GM12874 (cell line): ENCODE measurements around the gene LPCAT3.

Source experiments
- TF ChIP-seq, protein P1 (sequence below): IDR thresholded peaks from 2 replicates; pipeline ENCODE4 v1.5.1; 2011; ENCODE audit warnings: low read depth, mild to moderate bottlenecking, control low read depth, low read length, moderate library complexity; ENCODE audit not compliant: insufficient read depth

Gene LPCAT3

DNA sequence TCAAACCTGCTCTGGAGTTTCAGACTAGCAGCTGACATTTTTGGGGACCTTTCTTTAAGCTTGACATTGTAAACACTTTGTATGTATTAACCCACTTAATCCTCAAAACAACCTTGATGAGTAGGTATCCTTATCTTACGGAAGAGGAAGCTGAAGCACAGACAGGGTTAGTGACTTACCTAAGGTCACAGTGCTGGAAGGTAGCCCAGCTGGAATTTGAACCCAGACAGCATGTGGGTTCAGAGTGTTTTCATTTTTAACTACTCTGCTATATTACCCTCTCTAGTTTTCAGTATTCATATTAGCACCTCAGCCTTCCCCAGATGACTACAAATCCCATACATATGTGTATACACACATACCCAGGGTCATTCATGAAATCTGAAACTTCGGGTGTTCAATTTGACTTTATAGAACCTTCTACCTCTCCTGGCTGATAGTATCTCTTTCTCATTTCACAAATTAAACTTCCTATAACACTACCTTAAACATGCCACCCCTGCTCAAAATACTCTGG lies 13.9 kb downstream of the LPCAT3 start:
- TF ChIP-seq, protein P1, sequence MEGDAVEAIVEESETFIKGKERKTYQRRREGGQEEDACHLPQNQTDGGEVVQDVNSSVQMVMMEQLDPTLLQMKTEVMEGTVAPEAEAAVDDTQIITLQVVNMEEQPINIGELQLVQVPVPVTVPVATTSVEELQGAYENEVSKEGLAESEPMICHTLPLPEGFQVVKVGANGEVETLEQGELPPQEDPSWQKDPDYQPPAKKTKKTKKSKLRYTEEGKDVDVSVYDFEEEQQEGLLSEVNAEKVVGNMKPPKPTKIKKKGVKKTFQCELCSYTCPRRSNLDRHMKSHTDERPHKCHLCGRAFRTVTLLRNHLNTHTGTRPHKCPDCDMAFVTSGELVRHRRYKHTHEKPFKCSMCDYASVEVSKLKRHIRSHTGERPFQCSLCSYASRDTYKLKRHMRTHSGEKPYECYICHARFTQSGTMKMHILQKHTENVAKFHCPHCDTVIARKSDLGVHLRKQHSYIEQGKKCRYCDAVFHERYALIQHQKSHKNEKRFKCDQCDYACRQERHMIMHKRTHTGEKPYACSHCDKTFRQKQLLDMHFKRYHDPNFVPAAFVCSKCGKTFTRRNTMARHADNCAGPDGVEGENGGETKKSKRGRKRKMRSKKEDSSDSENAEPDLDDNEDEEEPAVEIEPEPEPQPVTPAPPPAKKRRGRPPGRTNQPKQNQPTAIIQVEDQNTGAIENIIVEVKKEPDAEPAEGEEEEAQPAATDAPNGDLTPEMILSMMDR, result no peak

DNA sequence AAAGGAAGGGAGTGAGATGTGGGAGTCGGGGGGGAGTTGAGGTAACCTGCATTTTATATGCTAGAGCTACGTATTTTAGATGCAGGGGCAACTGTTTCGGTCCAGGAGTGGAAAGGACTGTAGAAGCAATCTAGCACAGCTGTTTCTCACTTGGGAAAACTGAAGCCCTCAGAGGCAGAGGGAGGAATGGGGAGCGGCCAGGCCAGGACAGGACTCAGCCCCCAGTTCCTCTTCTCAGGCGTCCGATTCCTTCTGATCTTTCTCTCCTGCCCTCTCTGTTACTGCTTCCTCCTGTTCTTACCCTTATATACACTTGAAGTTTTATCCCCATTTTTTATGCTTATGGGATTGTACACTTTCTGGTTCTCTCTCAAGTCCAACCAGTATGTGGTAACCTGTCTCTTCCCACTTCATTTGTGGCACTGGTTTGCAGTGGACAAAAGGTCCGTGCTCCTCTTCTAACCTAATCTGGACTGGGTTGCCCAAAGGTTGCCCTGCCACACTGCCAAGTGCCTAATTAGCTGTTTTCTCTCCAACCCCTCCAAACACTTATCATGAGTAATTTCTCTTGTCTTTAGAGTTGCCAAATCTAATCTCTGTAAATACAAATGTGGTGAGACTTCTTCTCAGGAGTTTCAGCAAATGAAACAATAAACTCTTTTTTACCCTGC lies 16.2 kb downstream of the LPCAT3 start:
- TF ChIP-seq, protein P1, result no peak

DNA sequence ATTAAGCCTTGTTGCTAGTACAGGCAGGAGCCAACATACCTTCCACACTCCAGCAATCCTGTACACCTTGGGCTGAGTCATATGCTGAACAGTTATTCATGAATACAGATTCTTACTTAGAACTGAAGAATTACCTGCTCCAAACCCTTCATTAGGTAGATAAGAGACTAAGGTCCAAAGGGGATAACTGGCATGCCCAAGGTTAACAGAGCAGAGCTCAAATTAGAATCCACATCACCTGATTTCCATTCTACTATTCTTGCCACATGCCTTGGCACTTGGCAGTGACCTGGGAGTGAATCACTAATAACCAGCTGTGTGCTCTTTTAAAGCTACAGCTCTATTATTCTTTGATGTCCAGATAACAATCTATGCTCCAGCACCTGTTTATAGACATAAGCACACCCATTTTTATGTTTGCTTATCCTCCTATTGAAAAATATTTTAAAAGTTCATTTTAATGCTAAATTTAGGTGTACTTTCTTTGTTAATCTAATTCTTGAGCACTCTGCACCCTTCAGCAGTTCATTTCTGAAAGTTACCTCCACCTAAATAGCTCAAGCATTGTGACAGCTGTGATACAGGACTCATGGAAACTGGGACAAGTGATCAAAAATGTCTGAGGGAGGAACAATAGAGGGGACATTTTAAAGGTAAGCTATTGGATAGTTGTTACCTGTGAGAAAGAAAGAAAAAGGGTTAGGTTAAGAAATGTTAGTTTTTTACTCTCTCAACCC lies 19.4 kb downstream of the LPCAT3 start:
- TF ChIP-seq, protein P1, result no peak

DNA sequence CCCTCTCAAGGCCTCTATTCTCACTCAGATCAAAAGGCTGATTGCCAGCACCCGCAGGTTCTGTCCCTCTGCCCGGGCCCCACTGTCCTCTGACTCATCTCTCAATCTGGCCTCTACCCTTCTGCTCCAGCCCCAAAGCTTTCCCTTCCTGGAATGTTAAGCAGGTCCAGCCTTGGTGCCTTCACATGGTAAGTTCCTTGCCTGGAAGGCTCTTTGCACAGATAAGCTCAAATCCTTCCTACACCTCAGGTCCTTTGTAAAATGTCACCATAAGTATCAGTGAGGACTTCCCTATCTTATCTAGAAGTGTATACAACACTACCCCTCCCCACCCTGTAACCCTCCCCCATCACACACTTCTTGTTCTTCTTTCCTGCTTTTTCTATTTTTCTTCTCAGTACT lies 22.2 kb downstream of the LPCAT3 start:
- TF ChIP-seq, protein P1, result no peak

DNA sequence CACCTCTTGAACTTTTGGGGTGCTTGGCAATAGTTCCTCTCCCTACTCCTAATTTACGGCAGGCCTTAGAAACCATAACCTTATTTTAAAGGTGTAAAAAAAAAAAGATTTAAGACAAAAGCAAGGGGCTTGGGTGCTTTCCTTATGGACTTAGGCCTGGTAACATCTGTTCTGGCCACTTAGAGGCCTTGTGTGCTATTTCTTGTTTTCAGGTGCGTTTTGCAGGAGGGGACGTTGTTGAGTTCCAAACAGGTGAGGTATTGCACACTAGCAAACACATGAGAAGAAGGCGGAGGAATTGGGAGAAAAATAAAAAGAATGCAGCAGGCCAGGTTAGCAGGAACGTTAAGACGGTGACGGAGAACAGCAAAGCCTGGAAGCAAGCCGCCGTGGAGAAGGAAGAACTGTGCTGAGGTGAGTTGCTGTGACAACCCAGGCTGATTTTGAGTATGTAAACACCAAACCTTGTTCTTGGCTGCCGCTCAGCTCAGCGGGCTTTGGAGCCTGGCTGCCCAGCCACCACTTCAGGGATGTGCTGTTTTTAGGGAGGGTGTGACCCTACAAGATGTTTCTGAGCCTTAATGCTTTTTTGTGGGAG lies 30.2 kb downstream of the LPCAT3 start:
- TF ChIP-seq, protein P1, result no peak

DNA sequence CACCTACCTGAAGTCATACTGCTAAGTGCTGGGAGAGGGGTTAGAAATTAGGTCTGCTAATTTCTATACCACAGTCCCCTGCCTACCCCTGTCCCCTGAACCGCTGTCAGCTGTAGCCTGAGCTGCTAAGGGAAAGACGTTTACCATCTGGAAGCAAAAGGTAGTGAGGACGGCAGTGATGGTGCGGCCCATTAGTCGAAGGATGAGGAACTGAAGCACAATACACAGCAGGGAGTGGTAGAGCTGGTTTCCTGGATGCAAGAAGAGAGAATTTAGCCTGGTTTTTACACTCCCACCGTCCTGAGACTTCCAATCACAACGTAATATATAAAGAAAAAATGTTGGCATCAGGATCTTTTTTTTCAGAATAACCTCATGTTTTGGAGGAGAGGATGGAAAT lies 35.7 kb downstream of the LPCAT3 start:
- TF ChIP-seq, protein P1, result no peak
